B cell (primary cell): ENCODE measurements around the gene SSR2. TPM values are rescaled to one million over a fixed set of nuclear protein-coding genes. Genes with fewer than 3 reads are reported as not detected.

Experiments
- ATAC-seq: fragments of 200-7000 bp; cut with Tn5 transposase; one replicate; pipeline ENCODE4 v1.10.0; 2021; ENCODE audit warnings: low read depth, mild to moderate bottlenecking, moderate number of reproducible peaks, moderate library complexity
- CTCF ChIA-PET: fragments of 350-600 bp; sonication (Branson Sonifier 250); formaldehyde crosslinking; loops from one replicate; lab custom pipeline; 2021; ENCODE audit warnings: antibody characterized with exemption, inconsistent platforms; lab: Charles Lee
- POLR2A ChIA-PET: fragments of 350-600 bp; sonication (Branson Sonifier 250); formaldehyde crosslinking; loops from one replicate; lab custom pipeline; 2021; ENCODE audit warnings: antibody characterized with exemption; lab: Charles Lee
- DNase-seq: peaks from one replicate; pipeline ENCODE4 v3.0.0; 2013
- H2AFZ ChIP-seq: 2 replicates; pipeline ENCODE4 v1.6.1; 2012; ENCODE audit warnings: mild to moderate bottlenecking, low read depth, low read length; ENCODE audit not compliant: insufficient read depth, poor library complexity, severe bottlenecking
- H3K27ac ChIP-seq, 2 donors: 1 replicate in 1 of 2; 2 replicates in 1 of 2; pipeline ENCODE4 v1.5.1; 2012 to 2013; ENCODE audit warnings: low read length in 2 of 2, mild to moderate bottlenecking in 2 of 2, moderate library complexity in 1 of 2
- H3K27me3 ChIP-seq, 4 experiments: fragments of 200-600 bp in 1 of 4; sonication (generic) in 1 of 4; replicated peaks in 1 of 4; 1 replicate in 2 of 4; 2 replicates in 2 of 4; pipeline versions ENCODE4 v1.6.1 to v1.7.0; 2013 to 2016; ENCODE audit warnings: low read length in 3 of 4, mild to moderate bottlenecking in 2 of 4, mixed read lengths in 1 of 4, moderate library complexity in 1 of 4; ENCODE audit not compliant: insufficient read depth in 4 of 4, control insufficient read depth in 3 of 4; ENCODE audit errors: control extremely low read depth in 1 of 4
- H3K36me3 ChIP-seq, 2 experiments: replicated peaks in 1 of 2; 1 replicate in 1 of 2; 2 replicates in 1 of 2; pipeline versions ENCODE4 v1.6.1 to v1.7.1; 2013; ENCODE audit warnings: low read length in 1 of 2; ENCODE audit not compliant: insufficient read depth in 2 of 2, control insufficient read depth in 1 of 2; ENCODE audit errors: control extremely low read depth in 1 of 2, extremely low read depth in 1 of 2
- H3K4me1 ChIP-seq, 2 donors: fragments of 200-600 bp in 1 of 2; sonication (generic) in 1 of 2; 1 replicate in 1 of 2; 2 replicates in 1 of 2; pipeline versions ENCODE4 v1.5.1 to v1.6.1; 2013 to 2017; ENCODE audit warnings: low read length in 2 of 2; ENCODE audit not compliant: control insufficient read depth in 2 of 2, insufficient read depth in 2 of 2
- H3K4me2 ChIP-seq: replicated peaks from 2 replicates; pipeline ENCODE3; 2012; ENCODE audit warnings: mild to moderate bottlenecking, low read depth, low read length; ENCODE audit not compliant: poor library complexity, severe bottlenecking
- H3K4me3 ChIP-seq, 5 experiments: fragments of 200-600 bp in 1 of 5; sonication (generic) in 1 of 5; 1 replicate in 3 of 5; 2 replicates in 2 of 5; pipeline versions ENCODE4 v1.5.1 to v1.7.0; 2011 to 2016; ENCODE audit warnings: low read length in 4 of 5, mild to moderate bottlenecking in 4 of 5, low read depth in 2 of 5, control low read depth in 1 of 5, moderate library complexity in 1 of 5; ENCODE audit not compliant: insufficient read depth in 1 of 5; ENCODE audit errors: control extremely low read depth in 1 of 5, extremely low read depth in 1 of 5
- H3K79me2 ChIP-seq: fragments of 200-600 bp; sonication (generic); one replicate; pipeline ENCODE4 v1.6.0; 2016; ENCODE audit warnings: low read length; ENCODE audit not compliant: control insufficient read depth, insufficient read depth
- H3K9ac ChIP-seq: fragments of 200-600 bp; sonication (generic); 2 replicates; pipeline ENCODE4 v1.6.1; 2017; ENCODE audit warnings: mild to moderate bottlenecking, low read length, moderate library complexity
- H3K9me3 ChIP-seq, 3 donors: one replicate each; pipeline versions ENCODE4 v1.6.1 to v1.7.1; 2013; ENCODE audit warnings: low read length in 2 of 3; ENCODE audit not compliant: control insufficient read depth in 2 of 3, insufficient read depth in 1 of 3; ENCODE audit errors: control extremely low read depth in 1 of 3
- H4K20me1 ChIP-seq: 2 replicates; pipeline ENCODE4 v1.6.0; 2012; ENCODE audit warnings: mild to moderate bottlenecking, low read length; ENCODE audit not compliant: insufficient read depth, control insufficient read depth, poor library complexity, severe bottlenecking
- H3K27ac Mint-ChIP-seq: one replicate; pipeline ENCODE4 v1.8.0; 2021; ENCODE audit warnings: mixed read lengths
- H3K27me3 Mint-ChIP-seq: one replicate; pipeline ENCODE4 v1.8.0; 2021; ENCODE audit warnings: mixed read lengths
- H3K4me1 Mint-ChIP-seq: one replicate; pipeline ENCODE4 v1.8.0; 2021; ENCODE audit warnings: mixed read lengths
- H3K4me3 Mint-ChIP-seq: one replicate; pipeline ENCODE4 v1.8.0; 2021; ENCODE audit warnings: mixed read lengths
- H3K9me3 Mint-ChIP-seq: one replicate; pipeline ENCODE4 v1.8.0; 2022; ENCODE audit warnings: mixed read lengths; ENCODE audit not compliant: insufficient read depth
- EZH2 ChIP-seq: IDR thresholded peaks from 2 replicates; pipeline ENCODE4 v1.6.1; 2012; ENCODE audit warnings: borderline replicate concordance, low read depth, mild to moderate bottlenecking, moderate library complexity, low read length; ENCODE audit not compliant: insufficient read depth, poor library complexity, severe bottlenecking
- WGBS: methylation state at CpG from one replicate; pipeline ENCODE4 v1.1.5; 2013; ENCODE audit warnings: missing lambda C conversion rate; ENCODE audit not compliant: insufficient coverage; 5-methylcytosine and 5-hydroxymethylcytosine counted together
- intact Hi-C: fragments of 100-400 bp; cut with micrococcal nuclease; formaldehyde crosslinking; loops from one replicate; pipeline ENCODE4 v1.10.0; 2022
- polyA plus RNA-seq: library from polyadenylated mRNA; depleted of rRNA; stranded (reverse); fragments of >200 nt; gene quantifications from 2 replicates; pipeline ENCODE4 v1.2.3, GENCODE V29; 2012
- total RNA-seq, 2 donors: library from RNA; stranded (reverse); fragments of 120-200 nt in 1 of 2; gene quantifications; 1 replicate in 1 of 2; 2 replicates in 1 of 2; pipeline versions ENCODE4 v1.2.3 to v1.2.4, GENCODE V29; 2013 to 2022
- TF ChIP-seq, protein P1 (sequence below): fragments of 200-600 bp; IDR thresholded peaks from one replicate; pipeline ENCODE4 v1.8.0; 2022; ENCODE audit warnings: antibody characterized with exemption, mild to moderate bottlenecking

SSR2 gene
- total and polyA plus RNA-seq, 2 donors (not counting 1 experiment from before 2014, with no cell fraction given), result 160 to 359 TPM

DNA sequence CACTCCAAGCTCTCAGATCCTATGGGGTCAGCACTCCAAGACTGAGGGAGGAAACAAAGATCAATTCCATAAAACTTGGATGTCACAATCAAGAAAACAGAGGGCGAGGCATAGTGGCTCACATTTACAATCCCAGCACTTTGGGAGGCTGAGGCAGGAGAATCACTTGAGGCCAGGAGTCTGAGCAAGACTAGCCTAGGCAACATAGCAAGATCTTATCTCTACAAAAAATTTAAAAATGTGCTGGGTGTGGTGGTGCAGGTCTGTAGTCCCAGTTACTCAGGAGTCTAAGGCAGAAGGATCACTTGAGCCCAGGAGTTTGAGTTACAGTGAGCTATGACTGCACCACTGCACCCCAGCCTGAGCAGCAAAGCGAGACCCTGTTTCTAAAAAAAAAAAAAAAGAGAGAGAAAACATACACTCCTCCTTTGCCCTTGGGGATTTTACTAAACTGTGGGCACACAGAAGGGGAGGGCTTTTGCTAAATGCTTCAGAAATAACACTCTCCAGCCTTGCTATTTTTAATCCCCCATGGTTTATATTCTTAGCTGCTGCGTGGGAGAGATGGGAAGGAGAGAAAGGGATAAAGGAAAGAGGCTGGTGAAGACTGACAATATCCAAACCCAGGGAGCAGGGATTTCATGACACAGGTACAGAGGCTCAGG lies 60.5 kb downstream of the SSR2 start:
- H3K9me3 Mint-ChIP-seq, result no peaks in the 10 kb centered on the region
- H3K27ac Mint-ChIP-seq, result peak overlapping the region; percentile 82
- Histone ChIP-seq H3K4me3 (peak overlapping the region in 2 of 5 experiments; percentile 11 to 29), H3K79me2 (peaks cover 64% of the 10 kb centered on the region), H3K9ac (peak overlapping the region; percentile 36), H3K4me1 (peaks cover 38 to 51% of the 10 kb centered on the region in 2 donors), H4K20me1 (peaks cover 47% of the 10 kb centered on the region), H3K4me2 (peak overlapping the region; percentile 70), H3K36me3 (peaks cover 7 to 87% of the 10 kb centered on the region in 2 experiments), H2AFZ (no peak overlapping the region), H3K9me3 (no peaks in the 10 kb centered on the region), H3K27me3 (no peaks in the 10 kb centered on the region), H3K27ac (peak overlapping the region; percentile 51 to 69)
- TF ChIP-seq, protein P1, sequence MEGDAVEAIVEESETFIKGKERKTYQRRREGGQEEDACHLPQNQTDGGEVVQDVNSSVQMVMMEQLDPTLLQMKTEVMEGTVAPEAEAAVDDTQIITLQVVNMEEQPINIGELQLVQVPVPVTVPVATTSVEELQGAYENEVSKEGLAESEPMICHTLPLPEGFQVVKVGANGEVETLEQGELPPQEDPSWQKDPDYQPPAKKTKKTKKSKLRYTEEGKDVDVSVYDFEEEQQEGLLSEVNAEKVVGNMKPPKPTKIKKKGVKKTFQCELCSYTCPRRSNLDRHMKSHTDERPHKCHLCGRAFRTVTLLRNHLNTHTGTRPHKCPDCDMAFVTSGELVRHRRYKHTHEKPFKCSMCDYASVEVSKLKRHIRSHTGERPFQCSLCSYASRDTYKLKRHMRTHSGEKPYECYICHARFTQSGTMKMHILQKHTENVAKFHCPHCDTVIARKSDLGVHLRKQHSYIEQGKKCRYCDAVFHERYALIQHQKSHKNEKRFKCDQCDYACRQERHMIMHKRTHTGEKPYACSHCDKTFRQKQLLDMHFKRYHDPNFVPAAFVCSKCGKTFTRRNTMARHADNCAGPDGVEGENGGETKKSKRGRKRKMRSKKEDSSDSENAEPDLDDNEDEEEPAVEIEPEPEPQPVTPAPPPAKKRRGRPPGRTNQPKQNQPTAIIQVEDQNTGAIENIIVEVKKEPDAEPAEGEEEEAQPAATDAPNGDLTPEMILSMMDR, result no peak
- no peak for TF ChIP-seq EZH2
- intact Hi-C loops, result loop anchor here (1.0 kb wide), 3 partner anchors 14 to 29 kb away; no protein-coding TSS in a partner anchor
- H3K4me1 Mint-ChIP-seq, result peaks cover 53% of the 10 kb centered on the region
- peak overlapping the region; percentile 65 for H3K4me3 Mint-ChIP-seq
- CTCF ChIA-PET, result interaction anchor here (0.7 to 5.0 kb wide), 15 partner anchors 10 to 33 kb away, joined by 3 to 41 read pairs (median 4); partner anchors contain the start of genes ARHGEF2 and KHDC4
- no peaks in the 10 kb centered on the region for H3K27me3 Mint-ChIP-seq
- ATAC-seq (peak; percentile 86), DNase-seq (peak; percentile 51)
- POLR2A ChIA-PET, result interaction anchor here (0.5 to 4.4 kb wide), 10 partner anchors 11 to 74 kb away, joined by 3 to 33 read pairs (median 4); partner anchors contain the start of genes ARHGEF2 and KHDC4
- no CpG with 5 or more reads among the region's 3 CpGs for WGBS

Other genes starting within 250 kb of the SSR2 start
- 127 TPM in 2 replicates for gene GON4L, start 163.7 kb downstream of the SSR2 start, total RNA-seq
- gene GON4L, start 163.7 kb downstream of the SSR2 start, polyA plus RNA-seq, result 54.4 and 57.7 TPM in 2 replicates
- gene SYT11, start 161.4 kb downstream of the SSR2 start, total RNA-seq, result 6.2 and 6.6 TPM in 2 replicates
- gene SYT11, start 161.4 kb downstream of the SSR2 start, polyA plus RNA-seq, result 1.8 and 3.0 TPM in 2 replicates
- gene RIT1, start 109.6 kb downstream of the SSR2 start, total RNA-seq, result 43.4 and 45.7 TPM in 2 replicates
- 14.2 and 28.6 TPM in 2 replicates for gene RIT1, start 109.6 kb downstream of the SSR2 start, polyA plus RNA-seq
- 122 TPM in 2 replicates for gene KHDC4, start 86.5 kb downstream of the SSR2 start, total RNA-seq
- gene KHDC4, start 86.5 kb downstream of the SSR2 start, polyA plus RNA-seq, result 47.3 and 51.3 TPM in 2 replicates
- 0.32 TPM in 1 of 2 replicates, not detected in the other for gene RXFP4, start 79.3 kb downstream of the SSR2 start, total RNA-seq
- gene RXFP4, start 79.3 kb downstream of the SSR2 start, polyA plus RNA-seq, result 0.12 TPM in 1 of 2 replicates, not detected in the other
- gene ARHGEF2, start 42.4 kb downstream of the SSR2 start, total RNA-seq, result 245 and 247 TPM in 2 replicates
- 241 and 269 TPM in 2 replicates for gene ARHGEF2, start 42.4 kb downstream of the SSR2 start, polyA plus RNA-seq
- gene UBQLN4, start 32.8 kb upstream of the SSR2 start, total RNA-seq, result 35.1 and 39.0 TPM in 2 replicates
- gene UBQLN4, start 32.8 kb upstream of the SSR2 start, polyA plus RNA-seq, result 20.9 and 24.1 TPM in 2 replicates
- gene LAMTOR2, start 33.8 kb upstream of the SSR2 start, total RNA-seq, result 31.5 and 37.8 TPM in 2 replicates
- 27.9 and 55.9 TPM in 2 replicates for gene LAMTOR2, start 33.8 kb upstream of the SSR2 start, polyA plus RNA-seq
- 0.69 and 1.1 TPM in 2 replicates for gene RAB25, start 40.2 kb upstream of the SSR2 start, total RNA-seq
- gene RAB25, start 40.2 kb upstream of the SSR2 start, polyA plus RNA-seq, result 0.81 and 2.2 TPM in 2 replicates
- 0.73 and 1.1 TPM in 2 replicates for gene MEX3A, start 61.5 kb upstream of the SSR2 start, total RNA-seq
- gene MEX3A, start 61.5 kb upstream of the SSR2 start, polyA plus RNA-seq, result 0.22 and 0.27 TPM in 2 replicates
- gene LMNA, start 93.8 kb upstream of the SSR2 start, total RNA-seq, result 28.7 and 32.3 TPM in 2 replicates
- 19.4 and 53.1 TPM in 2 replicates for gene LMNA, start 93.8 kb upstream of the SSR2 start, polyA plus RNA-seq
- 6.4 and 9.2 TPM in 2 replicates for gene SEMA4A, start 132.6 kb upstream of the SSR2 start, total RNA-seq
- 15.5 and 23.2 TPM in 2 replicates for gene SEMA4A, start 132.6 kb upstream of the SSR2 start, polyA plus RNA-seq
- 26.6 and 27.2 TPM in 2 replicates for gene SLC25A44, start 173.2 kb upstream of the SSR2 start, total RNA-seq
- 14.9 and 21.9 TPM in 2 replicates for gene SLC25A44, start 173.2 kb upstream of the SSR2 start, polyA plus RNA-seq
- 58.3 and 64.3 TPM in 2 replicates for gene PMF1, start 192.1 kb upstream of the SSR2 start, total RNA-seq
- gene PMF1, start 192.1 kb upstream of the SSR2 start, polyA plus RNA-seq, result 101 and 114 TPM in 2 replicates
- gene BGLAP, start 221.2 kb upstream of the SSR2 start, total RNA-seq, result 7.4 and 8.3 TPM in 2 replicates
- 1.4 and 3.1 TPM in 2 replicates for gene BGLAP, start 221.2 kb upstream of the SSR2 start, polyA plus RNA-seq
- 1.4 and 1.8 TPM in 2 replicates for gene PAQR6, start 227.1 kb upstream of the SSR2 start, total RNA-seq
- 1.3 and 1.8 TPM in 2 replicates for gene PAQR6, start 227.1 kb upstream of the SSR2 start, polyA plus RNA-seq